Superior temporal gyrus (tissue), 1 donor: ENCODE results near the gene RIC3.

ENCODE experiments used
- DNase-seq: peaks from one replicate; pipeline ENCODE4 v3.0.0-alpha.2; 2016; ENCODE audit errors: extremely low spot score

Gene RIC3

DNA sequence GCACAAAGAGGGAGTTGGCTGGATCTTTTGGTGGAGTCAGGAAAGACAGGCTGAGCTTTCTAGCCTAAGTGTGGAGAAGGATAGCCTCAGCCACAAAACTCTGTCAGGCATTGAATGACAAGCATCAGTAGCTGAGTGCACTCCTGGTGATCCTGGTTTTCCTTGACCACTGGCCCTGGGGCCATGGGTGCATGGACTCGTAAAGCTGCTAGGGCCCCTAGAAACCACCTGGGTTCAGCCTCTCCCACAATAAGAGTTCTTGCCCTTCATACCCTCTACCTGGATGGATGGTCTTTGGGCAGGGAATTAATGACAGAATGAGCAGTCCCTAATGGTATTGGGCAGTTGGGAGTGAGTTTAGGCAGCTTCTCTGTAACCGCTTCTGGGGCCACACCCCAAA lies 64.9 kb downstream of the RIC3 start:
- no peak for DNase-seq

DNA sequence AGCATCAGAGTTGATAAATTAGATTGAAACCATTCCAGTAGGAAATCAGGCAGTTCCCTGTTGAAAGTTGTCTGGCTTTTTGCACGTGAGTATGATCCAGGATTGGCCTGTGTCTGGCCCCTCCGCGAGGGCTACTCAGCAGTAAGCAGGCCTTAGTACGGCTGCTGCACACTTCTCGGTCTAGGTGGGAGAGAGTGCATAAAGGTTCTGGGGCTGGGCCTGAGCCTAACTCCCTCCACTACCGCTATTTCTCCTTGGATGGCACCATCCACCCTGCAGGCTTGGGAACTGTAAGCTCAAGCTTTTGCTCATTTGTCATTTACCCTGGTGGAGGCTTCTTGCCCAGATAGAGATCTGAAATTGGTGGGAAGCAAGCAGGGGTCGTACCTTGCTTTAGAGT lies 65.9 kb downstream of the RIC3 start:
- DNase-seq, result no peak

DNA sequence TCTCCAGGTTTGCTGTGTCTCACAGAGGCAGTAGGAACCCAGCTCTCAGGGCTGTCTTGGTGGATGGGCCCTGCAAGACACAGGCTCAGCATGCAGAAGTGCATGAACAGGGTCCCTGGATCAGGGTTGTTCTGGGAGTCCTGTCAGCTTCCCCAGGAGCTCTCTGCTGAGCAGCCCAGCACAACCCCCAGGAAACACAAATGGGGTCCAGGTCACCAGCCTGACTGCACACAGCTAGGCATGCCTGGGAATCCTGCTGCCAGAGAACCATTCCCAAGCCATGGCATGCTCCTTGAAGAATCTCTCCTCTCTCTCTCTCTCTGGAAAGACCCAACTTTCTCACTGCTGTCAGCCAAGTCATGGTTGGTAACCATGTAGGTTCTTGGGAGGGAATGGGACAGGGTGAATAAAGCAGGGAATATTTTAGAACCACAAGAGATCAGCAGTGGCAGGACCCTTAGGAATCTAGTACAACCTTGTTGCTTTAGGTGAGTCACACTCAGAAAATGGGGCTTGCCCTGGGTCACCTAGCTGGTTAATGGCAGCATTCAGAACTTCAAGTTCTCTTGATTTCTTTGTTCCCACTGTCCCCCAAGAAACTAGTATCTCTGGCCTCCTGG lies 66.4 kb downstream of the RIC3 start:
- DNase-seq, result no peak

DNA sequence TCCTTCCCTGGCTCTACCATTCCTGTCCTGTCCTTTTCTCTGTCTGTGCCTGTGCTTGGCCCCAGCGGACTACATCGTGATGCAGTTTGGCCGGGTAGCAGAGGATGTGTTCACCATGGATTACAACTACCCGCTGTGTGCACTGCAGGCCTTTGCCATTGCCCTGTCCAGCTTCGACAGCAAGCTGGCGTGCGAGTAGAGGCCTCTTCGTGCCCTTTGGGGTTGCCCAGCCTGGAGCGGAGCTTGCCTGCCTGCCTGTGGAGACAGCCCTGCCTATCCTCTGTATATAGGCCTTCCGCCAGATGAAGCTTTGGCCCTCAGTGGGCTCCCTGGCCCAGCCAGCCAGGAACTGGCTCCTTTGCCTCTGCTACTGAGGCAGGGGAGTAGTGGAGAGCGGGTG lies 67.4 kb downstream of the RIC3 start:
- no peak for DNase-seq

DNA sequence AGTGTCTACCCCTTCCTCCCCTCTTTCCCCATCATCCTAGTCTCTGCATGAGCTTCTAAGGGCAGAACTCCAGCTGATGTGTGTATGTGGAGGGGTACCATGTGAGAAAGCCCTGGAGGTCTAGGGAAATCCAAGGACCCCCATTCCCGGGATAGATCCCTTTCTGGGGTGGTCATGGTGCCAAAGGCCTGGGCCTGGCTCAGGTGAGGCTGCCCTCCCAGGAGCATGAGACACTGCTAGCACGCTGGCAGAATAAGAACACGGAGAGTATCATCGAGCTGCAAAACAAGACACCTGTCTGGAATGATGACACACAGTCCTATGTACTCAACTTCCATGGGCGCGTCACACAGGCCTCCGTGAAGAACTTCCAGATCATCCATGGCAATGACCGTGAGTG lies 68.2 kb downstream of the RIC3 start:
- DNase-seq, result no peak

DNA sequence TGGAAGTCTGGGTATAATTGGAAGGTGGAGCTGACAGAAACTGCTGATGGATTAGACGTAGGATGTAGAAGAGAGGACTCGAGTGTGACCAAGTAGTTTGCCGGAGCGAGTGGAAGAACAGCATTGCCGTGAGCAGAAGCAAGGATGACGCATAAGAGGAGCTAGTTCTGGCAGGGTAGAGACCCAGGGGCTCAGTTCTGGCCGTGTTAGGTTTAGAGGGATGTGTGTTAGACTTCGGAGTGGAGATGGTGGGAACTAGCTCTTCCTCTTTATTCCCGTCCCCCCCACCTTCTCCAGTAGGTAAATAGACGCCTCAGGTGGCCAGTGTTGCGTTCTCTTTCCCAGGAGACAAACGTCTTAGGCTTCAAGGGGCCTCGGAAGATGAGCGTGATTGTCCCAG lies 68.7 kb downstream of the RIC3 start:
- no peak for DNase-seq

DNA sequence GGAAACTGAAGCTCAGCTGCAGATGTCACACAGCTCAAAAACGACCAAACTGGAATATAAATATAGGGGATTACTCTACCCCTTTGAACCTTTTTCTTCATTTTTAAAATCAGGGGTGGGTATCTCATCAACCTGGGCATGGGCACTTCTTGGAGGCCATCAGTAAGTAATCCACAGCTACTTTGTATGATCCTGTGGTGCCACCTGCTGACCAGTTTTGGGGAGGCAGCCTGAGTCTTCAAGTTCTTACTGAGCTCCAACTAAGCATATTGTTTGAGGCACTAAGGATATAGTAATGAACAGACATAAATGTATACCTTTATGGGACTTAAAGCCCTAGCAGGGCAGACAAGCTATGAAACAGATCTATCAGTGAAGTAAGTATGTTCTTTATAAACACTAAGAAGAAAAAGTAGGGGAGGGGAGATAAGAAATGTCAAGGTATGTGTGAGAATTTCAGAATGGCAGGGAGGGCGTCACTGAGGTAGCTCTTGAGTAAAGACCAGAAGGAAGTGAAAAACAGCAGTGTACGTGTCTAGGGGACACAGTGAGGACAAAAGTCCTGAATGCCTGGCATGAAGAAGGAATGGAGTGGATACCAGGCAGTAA lies 69.4 kb downstream of the RIC3 start:
- peak; percentile 94 for DNase-seq

DNA sequence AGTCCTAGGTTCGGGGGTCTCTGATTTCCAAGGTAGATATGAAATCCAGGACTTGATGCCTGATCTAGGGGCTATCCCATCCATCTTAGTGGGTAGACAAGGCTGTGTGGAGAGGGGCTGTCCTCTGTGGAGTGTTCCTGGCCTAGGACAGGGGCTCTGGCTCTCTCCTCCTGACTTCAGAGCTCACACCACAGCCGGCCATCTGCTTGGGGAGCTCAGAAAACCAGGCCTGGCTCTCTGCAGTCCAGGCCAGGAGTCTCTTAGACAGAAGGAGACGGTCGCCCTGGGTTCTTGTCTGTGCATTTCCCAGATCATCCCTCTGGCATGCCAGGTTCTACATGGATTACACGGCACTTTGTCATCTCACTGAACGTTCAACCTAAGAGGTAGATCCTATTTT lies 69.9 kb downstream of the RIC3 start:
- DNase-seq, result no peak

DNA sequence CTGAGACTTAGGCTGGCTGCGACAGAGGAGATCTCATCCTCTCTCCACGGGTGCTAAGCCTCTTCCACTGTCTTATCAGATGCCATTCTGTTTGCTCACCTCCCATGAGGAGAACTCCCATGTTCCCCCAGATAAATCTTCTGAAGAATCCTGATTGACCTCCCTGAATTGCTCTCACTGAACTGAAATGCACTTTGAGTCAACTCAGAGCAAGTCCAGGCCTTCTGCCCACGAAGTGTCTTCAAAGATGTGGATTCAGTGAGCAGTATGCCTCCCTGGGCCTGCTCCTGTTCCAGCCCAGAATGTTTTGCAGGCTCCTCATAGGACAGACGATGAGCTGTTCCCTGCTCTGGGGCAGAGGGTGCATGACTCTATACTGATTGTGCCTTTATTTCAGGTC lies 70.5 kb downstream of the RIC3 start:
- no peak for DNase-seq

DNA sequence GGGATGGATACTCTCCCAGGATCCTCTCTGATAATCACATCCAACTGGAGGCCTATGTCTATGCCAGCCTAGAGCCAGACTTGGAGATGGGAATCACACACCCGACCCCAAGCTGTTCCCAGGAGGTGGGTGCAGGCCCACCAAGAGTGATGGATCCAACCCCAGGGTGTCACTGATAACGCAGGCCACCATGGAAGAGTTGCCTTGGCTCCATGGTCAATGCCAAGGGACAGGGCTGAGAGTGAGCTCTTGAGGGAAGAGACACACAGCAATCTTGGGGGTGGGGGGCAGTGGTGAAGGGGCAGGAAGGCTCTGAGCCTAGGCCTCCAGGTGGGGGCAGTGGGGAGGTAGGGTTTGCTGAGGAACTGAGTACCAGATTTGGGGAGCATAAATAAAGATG lies 70.9 kb downstream of the RIC3 start:
- DNase-seq, result no peak

DNA sequence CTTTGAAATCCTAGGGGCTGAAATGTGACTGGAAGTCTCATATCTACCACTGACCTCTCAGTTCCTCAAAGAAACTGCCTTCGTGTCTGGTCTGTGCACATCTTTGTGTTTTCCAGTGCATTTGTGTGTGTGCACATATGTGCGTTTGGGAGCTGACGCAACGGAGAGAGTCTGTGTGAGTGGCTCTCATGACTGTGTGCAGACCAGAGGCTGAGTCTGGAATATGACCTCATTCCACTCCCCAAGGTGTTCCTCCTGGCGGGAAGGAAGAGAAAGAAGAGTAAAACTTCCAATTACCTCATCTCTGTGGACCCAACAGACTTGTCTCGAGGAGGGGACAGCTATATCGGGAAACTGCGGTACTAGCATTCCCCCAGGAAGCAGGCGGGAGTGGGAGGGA lies 71.4 kb downstream of the RIC3 start:
- DNase-seq, result no peak

DNA sequence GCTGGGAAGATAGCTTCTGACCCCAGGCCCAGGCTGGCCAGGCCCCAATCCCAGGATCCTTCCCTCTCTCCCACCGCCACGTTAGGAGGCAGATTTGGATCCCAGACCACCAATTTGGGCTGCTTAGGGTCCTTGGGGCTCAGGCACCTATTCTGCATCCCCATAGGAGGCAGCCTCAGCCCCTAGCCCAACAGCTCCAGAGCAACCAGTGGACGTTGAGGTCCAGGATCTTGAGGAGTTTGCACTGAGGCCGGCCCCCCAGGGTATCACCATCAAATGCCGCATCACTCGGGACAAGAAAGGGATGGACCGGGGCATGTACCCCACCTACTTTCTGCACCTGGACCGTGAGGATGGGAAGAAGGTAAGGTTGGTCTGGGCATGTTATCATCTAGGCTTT lies 71.8 kb downstream of the RIC3 start:
- no peak for DNase-seq

DNA sequence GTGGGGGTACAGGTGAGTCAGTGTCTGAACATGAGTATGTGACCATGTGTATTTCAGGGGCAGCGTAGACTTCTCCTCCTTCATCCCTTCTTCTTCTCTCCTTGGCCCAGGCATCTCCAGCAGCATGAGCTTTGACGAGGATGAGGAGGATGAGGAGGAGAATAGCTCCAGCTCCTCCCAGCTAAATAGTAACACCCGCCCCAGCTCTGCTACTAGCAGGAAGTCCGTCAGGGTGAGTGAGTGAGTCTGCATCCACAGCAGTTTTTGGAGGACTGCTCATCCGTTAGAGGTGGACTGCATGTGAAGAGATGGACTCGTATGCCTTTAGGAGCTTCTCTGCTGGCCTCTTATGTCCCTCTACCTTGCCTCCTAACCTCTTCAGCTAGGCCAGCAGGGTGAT lies 72.2 kb downstream of the RIC3 start:
- DNase-seq, result no peak

DNA sequence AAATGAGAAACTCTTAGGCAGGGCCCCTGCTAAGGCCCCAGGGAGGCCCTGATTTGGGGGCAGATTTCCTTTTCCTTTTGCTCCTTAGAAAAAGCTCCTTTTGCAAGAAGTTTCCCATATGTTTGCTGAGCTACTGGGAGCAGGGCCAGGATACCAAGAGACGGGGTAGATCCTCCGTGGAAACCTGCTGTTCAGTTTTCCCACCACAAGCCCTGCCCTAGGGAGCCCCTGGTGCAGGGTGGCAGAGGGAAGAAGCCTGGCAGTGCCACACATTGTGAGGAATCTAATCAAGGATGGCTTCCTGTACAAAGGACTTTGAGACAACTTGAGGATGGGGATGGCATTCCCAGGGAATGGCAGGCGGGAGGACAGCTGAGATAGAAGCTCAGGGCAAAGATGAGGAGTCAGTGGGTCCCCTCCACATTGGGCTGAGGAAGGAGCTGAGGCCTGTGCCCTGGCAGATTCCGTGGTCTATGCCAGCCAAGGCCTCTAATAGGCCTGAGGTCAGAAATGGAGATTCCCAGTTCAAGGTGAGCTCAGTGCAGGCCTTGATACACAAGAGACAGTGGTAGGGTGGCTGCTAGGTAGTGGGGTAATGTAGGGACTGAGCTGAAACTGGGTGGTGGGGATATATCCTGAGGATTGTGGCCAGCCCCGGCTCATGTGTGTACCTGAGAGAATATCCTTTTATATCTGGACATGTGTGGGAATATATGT lies 72.9 kb downstream of the RIC3 start:
- DNase-seq, result no peak

DNA sequence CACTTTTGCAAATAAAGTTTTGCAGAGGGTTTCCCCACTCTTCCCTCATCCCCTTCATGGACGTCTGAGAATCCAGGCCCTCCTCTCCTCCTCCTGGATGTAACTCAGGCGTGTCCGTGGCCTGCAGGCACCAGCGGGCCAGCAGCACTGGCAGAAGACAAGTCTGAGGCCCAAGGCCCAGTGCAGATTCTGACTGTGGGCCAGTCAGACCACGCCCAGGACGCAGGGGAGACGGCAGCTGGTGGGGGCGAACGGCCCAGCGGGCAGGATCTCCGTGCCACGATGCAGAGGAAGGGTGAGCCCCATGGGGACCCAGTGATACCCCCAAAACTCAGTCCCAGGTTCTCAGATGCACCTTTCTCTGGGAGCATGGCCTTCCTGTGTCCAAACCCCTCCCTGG lies 73.5 kb downstream of the RIC3 start:
- no peak for DNase-seq

DNA sequence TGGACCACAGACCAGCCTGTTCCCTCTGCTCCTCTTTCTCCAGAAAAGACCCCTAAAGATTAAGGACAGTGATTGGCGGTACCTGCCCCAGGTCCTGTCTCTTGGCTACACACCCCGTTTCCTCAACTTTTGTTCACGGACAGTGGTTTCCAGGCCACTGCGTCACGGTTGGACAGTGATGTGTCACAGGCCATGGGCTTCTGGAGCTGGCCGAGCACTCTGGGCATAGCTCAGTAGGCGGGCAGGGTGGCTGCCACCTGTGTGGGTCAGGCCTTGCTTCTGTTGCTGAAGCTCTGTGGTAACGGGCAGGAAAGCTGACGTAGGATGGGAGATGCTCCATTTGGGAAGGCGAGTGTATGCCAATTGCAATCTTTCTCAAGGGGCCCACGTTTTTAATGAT lies 74.2 kb downstream of the RIC3 start:
- no peak for DNase-seq

DNA sequence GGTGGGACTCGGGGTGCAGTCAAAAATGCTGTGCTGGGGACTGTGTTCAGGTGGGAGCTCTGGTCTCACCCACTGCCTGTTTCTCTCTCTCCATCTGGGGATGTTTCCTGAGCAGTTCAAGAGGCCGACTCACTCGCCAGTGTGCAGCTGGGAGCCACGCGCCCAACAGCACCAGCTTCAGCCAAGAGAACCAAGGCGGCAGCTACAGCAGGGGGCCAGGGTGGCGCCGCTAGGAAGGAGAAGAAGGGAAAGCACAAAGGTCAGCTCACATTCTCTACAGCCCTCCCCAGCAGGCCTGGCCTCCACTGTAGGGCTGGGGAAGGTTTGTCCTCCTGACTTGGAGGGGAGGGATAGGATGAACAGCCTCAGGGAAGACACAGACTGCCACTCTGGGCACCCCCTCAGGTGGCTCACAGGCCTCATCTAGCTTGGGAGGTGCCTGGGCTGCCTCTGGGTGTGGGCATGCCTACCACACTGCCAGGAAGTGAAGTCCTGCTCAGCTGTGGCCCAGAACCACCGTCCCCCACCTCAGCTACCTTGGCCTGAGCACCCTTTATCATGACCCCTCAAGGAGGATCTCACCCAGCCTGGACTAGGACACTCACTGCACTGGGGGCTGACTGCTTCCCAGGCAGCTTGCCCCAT lies 74.8 kb downstream of the RIC3 start:
- DNase-seq, result no peak

DNA sequence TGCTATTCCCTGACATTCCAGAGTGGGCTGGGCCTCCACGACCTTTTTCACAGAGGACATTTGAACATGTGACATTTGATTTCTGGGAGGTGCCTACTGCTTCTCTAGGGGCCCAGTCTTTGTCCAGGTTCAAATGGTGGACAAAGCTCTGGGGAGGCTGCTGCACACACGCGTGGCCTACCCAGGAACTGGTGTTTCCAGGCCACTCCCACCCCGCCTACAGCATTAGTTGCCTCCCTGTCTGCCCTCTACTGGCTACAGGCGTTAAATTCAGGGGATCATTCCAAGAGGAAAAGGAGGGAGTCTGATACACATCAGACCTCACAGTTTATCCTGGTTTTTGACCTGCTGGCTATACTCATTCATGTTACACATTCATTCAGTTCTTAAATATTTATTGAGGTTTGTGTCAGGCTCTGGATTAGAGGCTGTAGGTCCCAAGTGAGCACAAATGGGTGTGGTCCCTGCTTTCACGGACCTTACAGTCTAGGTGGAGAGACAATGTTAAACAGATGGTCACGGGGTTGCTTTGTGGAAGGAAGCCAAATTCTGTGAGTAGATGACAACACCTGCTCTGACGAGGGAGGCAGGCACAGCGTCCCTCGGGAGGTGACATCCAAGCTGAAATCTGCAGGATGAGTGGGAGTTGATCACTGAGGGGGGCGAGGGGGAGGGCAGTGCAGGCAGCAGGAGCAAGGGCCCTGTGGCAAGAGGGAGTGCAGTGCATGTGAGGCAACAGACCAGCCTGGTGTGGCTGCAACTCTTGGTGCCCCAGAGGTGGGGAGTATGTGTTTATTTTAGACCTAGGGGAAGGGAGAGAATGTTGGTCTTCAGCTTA lies 76.0 kb downstream of the RIC3 start:
- DNase-seq, result peak; percentile 75

DNA sequence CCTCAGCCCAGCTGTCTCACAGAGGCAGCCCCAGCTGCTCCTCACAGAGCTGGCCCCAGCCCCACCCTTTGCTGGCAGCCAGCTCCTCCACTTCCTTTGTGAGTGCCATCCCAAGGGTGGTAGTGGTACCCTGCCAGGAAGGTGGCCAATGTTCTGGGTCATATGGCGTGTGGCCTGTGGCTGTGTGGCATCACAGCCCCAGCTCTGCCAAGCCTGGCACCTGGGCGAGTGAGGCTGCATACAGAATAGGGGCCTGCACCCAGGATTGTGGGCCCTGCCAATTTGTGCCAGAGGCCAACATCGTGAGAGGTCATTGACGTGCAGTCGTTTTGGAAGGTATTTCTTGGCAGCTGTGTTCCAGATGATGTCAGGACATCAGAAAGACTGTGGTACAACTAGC lies 77.1 kb downstream of the RIC3 start:
- no peak for DNase-seq

DNA sequence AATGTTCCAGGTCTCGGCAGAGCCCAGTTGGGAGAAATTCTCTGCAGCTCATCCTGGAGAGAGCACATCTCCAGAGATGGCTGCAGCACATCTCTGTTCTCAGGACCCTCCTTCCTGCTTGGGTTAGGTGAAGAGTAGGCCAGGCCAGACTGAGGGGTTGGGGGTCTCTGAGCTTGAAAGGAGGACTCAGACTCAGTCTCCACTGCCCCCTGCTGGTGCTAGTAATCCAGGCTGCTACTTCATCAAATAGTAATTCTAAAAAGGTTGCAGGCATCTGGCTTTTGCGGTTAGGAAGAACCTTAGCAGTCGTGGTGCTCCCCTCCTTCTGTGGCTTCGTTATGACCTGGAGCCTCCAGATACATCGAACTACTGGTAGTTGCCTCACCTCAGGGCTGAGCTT lies 78.1 kb downstream of the RIC3 start:
- DNase-seq, result no peak

DNA sequence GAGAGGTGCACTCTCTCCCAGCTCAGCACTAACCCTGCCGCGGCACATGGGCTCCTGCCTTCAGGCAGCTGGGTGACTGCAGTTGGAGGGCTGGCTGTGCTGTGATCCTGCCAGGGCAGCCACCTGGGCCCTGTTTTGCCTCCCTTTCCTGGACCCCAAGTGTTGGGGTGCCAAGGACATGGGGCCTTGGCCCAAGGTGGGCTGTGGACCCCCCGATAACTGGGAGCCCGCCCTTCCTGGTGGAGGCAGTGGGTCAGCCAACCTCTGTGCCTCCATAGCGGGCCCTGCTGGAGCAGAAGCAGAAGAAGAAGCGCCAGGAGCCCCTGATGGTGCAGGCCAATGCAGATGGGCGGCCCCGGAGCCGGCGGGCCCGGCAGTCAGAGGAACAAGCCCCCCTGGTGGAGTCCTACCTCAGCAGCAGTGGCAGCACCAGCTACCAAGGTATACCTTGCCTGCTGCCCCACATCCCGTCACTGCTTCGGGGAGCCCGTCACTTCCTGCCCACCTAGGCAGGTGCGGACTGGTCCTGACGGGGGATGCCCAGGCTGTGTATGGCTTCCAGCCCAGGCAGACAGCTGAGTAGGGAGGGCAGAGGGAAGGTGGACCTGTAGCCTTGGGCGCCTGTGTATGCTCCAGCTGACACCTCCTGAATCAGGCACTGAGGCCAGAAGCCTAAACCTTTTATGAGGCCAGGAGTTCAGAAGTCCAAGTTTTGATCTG lies 78.9 kb downstream of the RIC3 start:
- no peak for DNase-seq
